OCI-LY7 (cell line): ENCODE results near the gene CHRNA4. TPM values are rescaled to one million over a fixed set of nuclear protein-coding genes. Genes with fewer than 3 reads are reported as not detected.

ENCODE experiments used
- BruUV-seq: library from RNA; stranded (reverse); fragments of 400-500 nt; replicated peaks from 2 replicates; lab custom pipeline; 2021; lab: Mats Ljungman, UMichigan
- CTCF ChIA-PET: fragments of 300-600 bp; sonication (Branson Sonifier 250); formaldehyde crosslinking; loops from one replicate; lab custom pipeline; 2022; ENCODE audit warnings: antibody characterized with exemption; ENCODE audit not compliant: unreplicated experiment; lab: Charles Lee
- POLR2A ChIA-PET: fragments of 300-600 bp; sonication (Branson Sonifier 250); formaldehyde crosslinking; loops from one replicate; lab custom pipeline; 2022; ENCODE audit warnings: antibody characterized with exemption; lab: Charles Lee
- DNase-seq: peaks from one replicate; pipeline ENCODE4 v3.0.0-alpha.2; 2015; ENCODE audit warnings: low spot score
- H2AFZ ChIP-seq: fragments of 200-600 bp; sonication (generic), shearing (Covaris generic); 2 replicates; pipeline ENCODE4 v1.6.1; 2014; ENCODE audit warnings: mild to moderate bottlenecking, antibody characterized with exemption, low read length, moderate library complexity
- H3K27ac ChIP-seq: fragments of 200-600 bp; sonication (generic); 2 replicates; pipeline ENCODE4 v1.5.1; 2014; ENCODE audit warnings: mixed run types, low read depth, mild to moderate bottlenecking, moderate library complexity, low read length, inconsistent platforms; ENCODE audit not compliant: poor library complexity, severe bottlenecking
- H3K36me3 ChIP-seq: fragments of 200-600 bp; sonication (generic); 2 replicates; pipeline ENCODE4 v1.6.1; 2014; ENCODE audit warnings: mild to moderate bottlenecking, antibody characterized with exemption, low read length, moderate library complexity, mixed read lengths; ENCODE audit not compliant: insufficient read depth
- H3K4me1 ChIP-seq: fragments of 200-600 bp; sonication (generic); 2 replicates; pipeline ENCODE4 v1.5.1; 2014; ENCODE audit warnings: mild to moderate bottlenecking, low read length; ENCODE audit not compliant: insufficient read depth, poor library complexity, severe bottlenecking
- H3K4me2 ChIP-seq: fragments of 200-600 bp; sonication (generic); 2 replicates; pipeline ENCODE4 v1.6.1; 2014; ENCODE audit warnings: mild to moderate bottlenecking, low read length
- H3K4me3 ChIP-seq: fragments of 200-600 bp; sonication (generic); 2 replicates; pipeline ENCODE4 v1.5.1; 2014; ENCODE audit warnings: mild to moderate bottlenecking, low read depth, low read length; ENCODE audit not compliant: poor library complexity, severe bottlenecking
- H3K79me2 ChIP-seq: fragments of 200-600 bp; sonication (generic); 2 replicates; pipeline ENCODE4 v1.6.1; 2016; ENCODE audit warnings: low read depth, mild to moderate bottlenecking, low read length, moderate library complexity, mixed read lengths; ENCODE audit not compliant: insufficient read depth
- H3K9me2 ChIP-seq: fragments of 200-600 bp; sonication (generic); 2 replicates; pipeline ENCODE4 v1.6.1; 2016; ENCODE audit warnings: mild to moderate bottlenecking, low read length, mixed read lengths; ENCODE audit not compliant: insufficient read depth
- H3K9me3 ChIP-seq: fragments of 200-600 bp; sonication (generic); 2 replicates; pipeline ENCODE4 v1.6.1; 2014; ENCODE audit warnings: mild to moderate bottlenecking, mixed run types, low read length, mixed read lengths
- H4K20me1 ChIP-seq: fragments of 200-600 bp; sonication (generic); 2 replicates; pipeline ENCODE4 v1.6.1; 2014; ENCODE audit warnings: mild to moderate bottlenecking, antibody characterized with exemption, low read length, moderate library complexity, mixed read lengths; ENCODE audit not compliant: insufficient read depth
- CTCF ChIP-seq: fragments of 200-600 bp; sonication (generic); conservative IDR thresholded peaks from 2 replicates; pipeline ENCODE4 v1.5.1; 2014; ENCODE audit warnings: mild to moderate bottlenecking, antibody characterized with exemption, low read length, moderate library complexity, mixed read lengths
- EZH2phosphoT487 ChIP-seq: fragments of 200-600 bp; sonication (generic); IDR thresholded peaks from 2 replicates; pipeline ENCODE4 v1.6.1; 2018; ENCODE audit warnings: low read depth, borderline replicate concordance, mild to moderate bottlenecking, mixed run types, antibody characterized with exemption, low read length, moderate library complexity, mixed read lengths
- intact Hi-C: fragments of 100-400 bp; cut with micrococcal nuclease; formaldehyde crosslinking; loops from one replicate; pipeline ENCODE4 v1.10.0; 2022; ENCODE audit not compliant: unreplicated experiment
- total RNA-seq, 2 experiments: library from RNA; depleted of rRNA in 1 of 2; stranded (reverse); fragments of >200 nt in 1 of 2; shearing (Covaris generic) in 1 of 2; gene quantifications; 2 replicates each; pipeline ENCODE4 v1.2.3, GENCODE V29; 2014 to 2022

Gene CHRNA4
- total RNA-seq, 2 experiments from 2014 or later: not detected

- Histone ChIP-seq H3K36me3 (no peaks in the 10 kb centered on the region), H3K4me2 (peak overlapping the region; percentile 29), H4K20me1 (no peaks in the 10 kb centered on the region), H3K4me3 (peak overlapping the region; percentile 20), H2AFZ (no peak overlapping the region; the same call in 1 of the 2 replicates), H3K27ac (peak overlapping the region; percentile 63), H3K79me2 (no peaks in the 10 kb centered on the region), H3K4me1 (peaks cover 19% of the 10 kb centered on the region), H3K9me3 (no peaks in the 10 kb centered on the region), H3K9me2 (no peaks in the 10 kb centered on the region)
- DNase-seq: peak; percentile 48
- ChIA-PET CTCF (no interaction called here), POLR2A (no interaction called here)
- intact Hi-C loops: no loop called here
- BruUV-seq: no TSS peak
- TF ChIP-seq EZH2phosphoT487 (no peak), CTCF (no peak)
Measured at GRCh38 chr20:63326314-63327230, 34.6 kb downstream of the CHRNA4 start.

- no peaks in the 10 kb centered on the region for H4K20me1 ChIP-seq
- H3K4me2 ChIP-seq: peak overlapping the region; percentile 29
- CTCF ChIA-PET: no interaction called here
- intact Hi-C loops: no loop called here
- H3K79me2 ChIP-seq: no peaks in the 10 kb centered on the region
- peak overlapping the region; percentile 20 for H3K4me3 ChIP-seq
- no TSS peak for BruUV-seq
- no peaks in the 10 kb centered on the region for H3K9me2 ChIP-seq
- no peaks in the 10 kb centered on the region for H3K36me3 ChIP-seq
- H2AFZ ChIP-seq: no peak overlapping the region; the same call in 1 of the 2 replicates
- POLR2A ChIA-PET: no interaction called here
- H3K27ac ChIP-seq: peak overlapping the region; percentile 63
- peaks cover 19% of the 10 kb centered on the region for H3K4me1 ChIP-seq
- TF ChIP-seq EZH2phosphoT487 (no peak), CTCF (no peak)
- no peaks in the 10 kb centered on the region for H3K9me3 ChIP-seq
- DNase-seq: no peak
Measured at GRCh38 chr20:63325554-63326313, 35.4 kb downstream of the CHRNA4 start.
